ENCODE data around the gene RABL2B.
"Not testable (repeated sequence)": the region's sequence is repeated elsewhere in the genome, so short reads cannot be mapped to it uniquely, and the experiment has no call there.

The RABL2B gene

DNA sequence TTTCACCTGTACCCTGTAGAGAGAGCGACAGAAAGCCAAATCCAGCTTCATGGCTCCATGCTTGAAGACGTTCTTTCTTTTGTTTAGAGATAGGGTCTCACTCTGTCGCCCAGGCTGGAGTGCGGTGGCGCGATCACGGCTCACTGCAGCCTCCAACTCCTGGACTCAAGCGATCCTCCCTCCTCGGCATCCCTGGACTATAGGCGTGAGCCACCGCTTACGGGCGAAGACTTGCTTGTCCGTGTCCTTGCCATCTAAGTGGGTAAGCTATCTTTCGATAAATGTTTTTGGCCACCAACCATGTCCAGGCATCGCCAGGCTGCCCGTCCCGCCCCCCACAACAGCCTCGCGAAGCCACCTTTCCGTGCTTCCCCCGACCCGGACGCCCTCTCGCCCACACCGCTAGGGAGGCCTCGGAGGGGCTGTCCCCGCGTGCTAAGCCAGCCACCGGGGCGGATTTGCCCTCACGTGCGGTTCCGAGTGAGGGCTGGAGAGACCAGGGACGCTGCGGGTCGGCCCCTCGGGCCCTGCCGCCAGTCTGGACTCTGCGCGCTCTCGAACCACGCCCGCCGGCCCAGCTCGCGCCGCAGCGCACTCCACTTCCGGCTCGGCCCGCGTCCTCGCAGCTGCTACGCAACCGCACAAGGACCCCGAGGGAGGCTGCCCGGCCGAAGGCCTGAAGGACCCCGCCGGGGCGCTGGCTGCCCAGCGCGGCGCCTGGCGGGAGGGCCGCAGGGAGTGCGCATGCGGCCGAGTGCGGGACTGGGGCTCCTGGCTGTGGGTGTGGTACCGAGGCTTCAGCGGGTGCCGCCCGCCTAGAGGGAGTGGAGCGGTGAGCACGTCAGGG, at the start of gene RABL2B:
RABL2B (minus strand) TSS at position 604 of the 847 bp plus-strand sequence. CDS start 1,342 bp downstream, outside the sequence.
- Histone ChIP-seq H3K9ac (ENCODE audit: low read depth, low read length) (peak within 1 kb of the TSS; percentile 58), H2AFZ (ENCODE audit: low read depth, low read length) (peak within 1 kb of the TSS; percentile 62), H3K4me1 (ENCODE audit: insufficient read depth, low read length) (peaks cover 14% of the 10 kb centered on the region; the same call in 1 of the 2 replicates), H3K4me2 (ENCODE audit: insufficient read depth, low read length) (peak within 1 kb of the TSS; percentile 69), H3K4me3 (ENCODE audit: low read depth in 1 of 2, low read length in 2 of 2) (peak within 1 kb of the TSS; percentile 25 to 58; a peak in 3 of 4 replicates)
- not testable (repeated sequence) for H3K27me3 ChIP-seq (ENCODE audit: insufficient read depth, low read length, poor library complexity); H3K27ac ChIP-seq (ENCODE audit: low read length); H3K9me3 ChIP-seq (ENCODE audit: insufficient read depth, low read length, severe bottlenecking); H4K20me1 ChIP-seq (ENCODE audit: insufficient read depth, low read length); H3K36me3 ChIP-seq (ENCODE audit: insufficient read depth, low read length); H3K79me2 ChIP-seq (ENCODE audit: insufficient read depth, low read length)
- DNase-seq (peak; percentile 92), ATAC-seq (ENCODE audit: insufficient read depth, low read depth) (peak; percentile 92)

DNA sequence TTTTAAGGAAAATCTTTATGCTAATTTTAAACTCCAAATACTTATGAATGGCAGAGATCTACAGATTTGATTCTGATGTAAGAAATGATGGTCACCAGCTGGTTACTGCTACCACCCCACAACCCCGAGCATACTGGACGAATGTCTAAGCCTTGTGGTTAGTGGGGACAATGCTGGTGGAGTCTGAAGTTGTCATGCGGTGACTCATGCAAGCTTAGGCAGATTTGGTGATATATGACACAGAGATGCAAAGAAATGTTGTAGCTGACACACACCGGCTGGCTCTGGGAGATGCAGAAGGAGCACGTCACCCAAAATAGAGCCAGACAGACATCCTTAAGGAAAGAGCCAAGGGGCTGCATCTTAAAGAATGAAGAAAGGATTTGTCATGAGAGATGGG, 3.5 kb upstream of the RABL2B start:
- H3K4me2 ChIP-seq (ENCODE audit: insufficient read depth, low read length); H3K27ac ChIP-seq (ENCODE audit: low read length); DNase-seq; H3K36me3 ChIP-seq (ENCODE audit: insufficient read depth, low read length); H3K9ac ChIP-seq (ENCODE audit: low read depth, low read length); ATAC-seq (ENCODE audit: insufficient read depth, low read depth); H4K20me1 ChIP-seq (ENCODE audit: insufficient read depth, low read length); H3K79me2 ChIP-seq (ENCODE audit: insufficient read depth, low read length); H2AFZ ChIP-seq (ENCODE audit: low read depth, low read length); H3K9me3 ChIP-seq (ENCODE audit: insufficient read depth, low read length, severe bottlenecking); H3K27me3 ChIP-seq (ENCODE audit: insufficient read depth, low read length, poor library complexity); H3K4me3 ChIP-seq (ENCODE audit: low read depth in 1 of 2, low read length in 2 of 2): not testable (repeated sequence)
- peaks cover 14% of the 10 kb centered on the region; the same call in 1 of the 2 replicates for H3K4me1 ChIP-seq (ENCODE audit: insufficient read depth, low read length)

GRCh38 chr22:50785289-50785688, 1.9 kb upstream of the RABL2B start:
- not testable (repeated sequence) for H3K4me3 ChIP-seq (ENCODE audit: low read depth in 1 of 2, low read length in 2 of 2); H3K36me3 ChIP-seq (ENCODE audit: insufficient read depth, low read length); H4K20me1 ChIP-seq (ENCODE audit: insufficient read depth, low read length); H3K4me2 ChIP-seq (ENCODE audit: insufficient read depth, low read length); H3K9ac ChIP-seq (ENCODE audit: low read depth, low read length); H2AFZ ChIP-seq (ENCODE audit: low read depth, low read length); ATAC-seq (ENCODE audit: insufficient read depth, low read depth); H3K27ac ChIP-seq (ENCODE audit: low read length); H3K9me3 ChIP-seq (ENCODE audit: insufficient read depth, low read length, severe bottlenecking); DNase-seq; H3K27me3 ChIP-seq (ENCODE audit: insufficient read depth, low read length, poor library complexity); H3K79me2 ChIP-seq (ENCODE audit: insufficient read depth, low read length)
- peaks cover 14% of the 10 kb centered on the region; the same call in 1 of the 2 replicates for H3K4me1 ChIP-seq (ENCODE audit: insufficient read depth, low read length)

DNA sequence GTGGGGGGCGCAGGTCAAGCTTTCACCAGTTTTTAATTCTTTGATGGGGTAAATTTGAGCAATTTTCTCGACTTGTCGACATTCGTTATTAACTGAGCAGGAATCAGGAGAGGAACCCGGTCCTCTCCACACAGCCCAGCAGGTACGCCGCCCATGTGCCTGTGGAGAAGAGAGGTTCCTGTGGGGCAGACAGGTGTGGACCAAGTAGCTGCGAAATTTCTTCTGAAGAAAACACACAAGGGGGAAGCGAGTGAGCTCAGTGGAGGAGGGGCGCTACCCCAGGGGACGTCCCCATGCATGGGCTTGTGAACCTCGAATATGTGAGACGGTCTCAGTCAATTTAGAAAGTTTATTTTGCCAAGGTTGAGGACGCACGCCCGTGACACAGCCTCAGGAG, 442 bp upstream of the RABL2B start:
- not testable (repeated sequence) for H3K27ac ChIP-seq (ENCODE audit: low read length); H3K27me3 ChIP-seq (ENCODE audit: insufficient read depth, low read length, poor library complexity); H3K79me2 ChIP-seq (ENCODE audit: insufficient read depth, low read length); H3K9me3 ChIP-seq (ENCODE audit: insufficient read depth, low read length, severe bottlenecking); H4K20me1 ChIP-seq (ENCODE audit: insufficient read depth, low read length); H3K36me3 ChIP-seq (ENCODE audit: insufficient read depth, low read length)
- peak overlapping the region; percentile 58 for H3K9ac ChIP-seq (ENCODE audit: low read depth, low read length)
- peak overlapping the region; percentile 62 for H2AFZ ChIP-seq (ENCODE audit: low read depth, low read length)
- DNase-seq = peak; percentile 13
- ATAC-seq (ENCODE audit: insufficient read depth, low read depth) = peak; percentile 39
- peak overlapping the region; percentile 69 for H3K4me2 ChIP-seq (ENCODE audit: insufficient read depth, low read length)
- peak overlapping the region; percentile 25 to 58; a peak in 3 of 4 replicates for H3K4me3 ChIP-seq (ENCODE audit: low read depth in 1 of 2, low read length in 2 of 2)
- peaks cover 14% of the 10 kb centered on the region; the same call in 1 of the 2 replicates for H3K4me1 ChIP-seq (ENCODE audit: insufficient read depth, low read length)

DNA sequence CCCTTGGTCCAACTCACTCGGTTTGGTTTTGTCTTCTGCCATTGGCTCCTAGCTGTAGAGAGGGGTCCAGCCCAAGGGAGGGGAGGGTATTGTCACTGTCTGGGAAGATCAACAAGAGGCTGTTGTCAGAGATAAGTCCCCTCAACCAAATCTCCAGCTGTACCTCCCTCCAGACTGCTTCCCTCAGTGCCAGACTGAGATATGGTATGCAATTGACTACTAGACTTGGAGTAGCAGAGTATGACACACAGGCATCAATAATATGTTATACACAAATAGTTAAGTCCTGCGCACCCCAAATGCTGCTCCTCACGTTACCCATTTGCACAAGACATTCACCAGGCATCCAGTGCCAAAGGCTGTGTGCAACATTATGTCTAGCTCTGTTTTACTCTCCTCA, 1.2 kb downstream of the RABL2B start:
- not testable (repeated sequence) for H2AFZ ChIP-seq (ENCODE audit: low read depth, low read length); DNase-seq; ATAC-seq (ENCODE audit: insufficient read depth, low read depth); H3K36me3 ChIP-seq (ENCODE audit: insufficient read depth, low read length); H3K79me2 ChIP-seq (ENCODE audit: insufficient read depth, low read length); H3K9me3 ChIP-seq (ENCODE audit: insufficient read depth, low read length, severe bottlenecking); H3K9ac ChIP-seq (ENCODE audit: low read depth, low read length); H3K27me3 ChIP-seq (ENCODE audit: insufficient read depth, low read length, poor library complexity); H3K27ac ChIP-seq (ENCODE audit: low read length); H4K20me1 ChIP-seq (ENCODE audit: insufficient read depth, low read length)
- peak overlapping the region; percentile 53 for H3K4me2 ChIP-seq (ENCODE audit: insufficient read depth, low read length)
- peak overlapping the region in 1 of 2 experiments; percentile 34; a peak in 1 of 4 replicates for H3K4me3 ChIP-seq (ENCODE audit: low read depth in 1 of 2, low read length in 2 of 2)
- H3K4me1 ChIP-seq (ENCODE audit: insufficient read depth, low read length) = peaks cover 14% of the 10 kb centered on the region; the same call in 1 of the 2 replicates

GRCh38 chr22:50780244-50780643, 3.2 kb downstream of the RABL2B start:
- ATAC-seq (ENCODE audit: insufficient read depth, low read depth); DNase-seq: not testable (repeated sequence)

GRCh38 chr22:50777631-50778030, 5.8 kb downstream of the RABL2B start:
- H3K27me3 ChIP-seq (ENCODE audit: insufficient read depth, low read length, poor library complexity); ATAC-seq (ENCODE audit: insufficient read depth, low read depth); H3K4me2 ChIP-seq (ENCODE audit: insufficient read depth, low read length); H3K4me3 ChIP-seq (ENCODE audit: low read depth in 1 of 2, low read length in 2 of 2); H3K36me3 ChIP-seq (ENCODE audit: insufficient read depth, low read length); H4K20me1 ChIP-seq (ENCODE audit: insufficient read depth, low read length); H3K9ac ChIP-seq (ENCODE audit: low read depth, low read length); H2AFZ ChIP-seq (ENCODE audit: low read depth, low read length); H3K9me3 ChIP-seq (ENCODE audit: insufficient read depth, low read length, severe bottlenecking); DNase-seq; H3K4me1 ChIP-seq (ENCODE audit: insufficient read depth, low read length); H3K27ac ChIP-seq (ENCODE audit: low read length); H3K79me2 ChIP-seq (ENCODE audit: insufficient read depth, low read length): not testable (repeated sequence)

More at GRCh38 chr22:50780244-50780643, 3.2 kb downstream of the RABL2B start:
- not testable (repeated sequence) for H4K20me1 ChIP-seq (ENCODE audit: insufficient read depth, low read length); H3K9ac ChIP-seq (ENCODE audit: low read depth, low read length); H3K27me3 ChIP-seq (ENCODE audit: insufficient read depth, low read length, poor library complexity); H2AFZ ChIP-seq (ENCODE audit: low read depth, low read length); H3K36me3 ChIP-seq (ENCODE audit: insufficient read depth, low read length); H3K4me2 ChIP-seq (ENCODE audit: insufficient read depth, low read length); H3K27ac ChIP-seq (ENCODE audit: low read length); H3K4me3 ChIP-seq (ENCODE audit: low read depth in 1 of 2, low read length in 2 of 2); H3K79me2 ChIP-seq (ENCODE audit: insufficient read depth, low read length); H3K9me3 ChIP-seq (ENCODE audit: insufficient read depth, low read length, severe bottlenecking)
- H3K4me1 ChIP-seq (ENCODE audit: insufficient read depth, low read length) = peaks cover 12% of the 10 kb centered on the region; the same call in 1 of the 2 replicates
